HepG2 (cell line): Measurements from ENCODE around the gene SFXN1. TPM values are rescaled to one million over a fixed set of nuclear protein-coding genes. Genes with fewer than 3 reads are reported as not detected.
A peak's percentile ranks its signal among the peaks of the same experiment; 100 is the strongest.

Experiments used
- ARHGAP35 ChIP-seq: sonication (generic); formaldehyde crosslinking; IDR thresholded peaks from 2 replicates; pipeline ENCODE4 v1.9.0; 2022; ENCODE audit warnings: mild to moderate bottlenecking, inconsistent platforms, moderate library complexity, missing genetic modification reagents, borderline replicate concordance
- ARID2 ChIP-seq: sonication (generic); formaldehyde crosslinking; IDR thresholded peaks from 2 replicates; pipeline ENCODE4 v1.8.1; 2022; ENCODE audit warnings: mild to moderate bottlenecking, missing genetic modification reagents, borderline replicate concordance
- CCDC6 ChIP-seq: sonication (generic); formaldehyde crosslinking; IDR thresholded peaks from 2 replicates; pipeline ENCODE4 v1.8.1; 2022; ENCODE audit warnings: mild to moderate bottlenecking, missing genetic modification reagents, moderate library complexity
- EEA1 ChIP-seq: sonication (generic); formaldehyde crosslinking; IDR thresholded peaks from 2 replicates; pipeline ENCODE4 v1.5.1; 2020; ENCODE audit warnings: mild to moderate bottlenecking, missing genetic modification reagents, borderline replicate concordance
- NFAT5 ChIP-seq: sonication (generic); formaldehyde crosslinking; IDR thresholded peaks from 2 replicates; pipeline ENCODE4 v1.4.0; 2020; ENCODE audit warnings: missing genetic modification reagents
- SMARCC2 ChIP-seq: fragments of 450-650 bp; IDR thresholded peaks from 2 replicates; pipeline ENCODE4 v1.6.1; 2017; ENCODE audit warnings: antibody characterized with exemption, mild to moderate bottlenecking
- TEAD2 ChIP-seq: sonication (generic); formaldehyde crosslinking; IDR thresholded peaks from 2 replicates; pipeline ENCODE4 v1.9.0; 2021; ENCODE audit warnings: missing genetic modification reagents
- ZMYM2 ChIP-seq: sonication (generic); formaldehyde crosslinking; IDR thresholded peaks from 2 replicates; pipeline ENCODE4 v1.8.0; 2022; ENCODE audit warnings: mild to moderate bottlenecking, missing genetic modification reagents
- ZNF101 ChIP-seq: sonication (generic); formaldehyde crosslinking; IDR thresholded peaks from 2 replicates; pipeline ENCODE4 v1.4.0; 2020; ENCODE audit warnings: mild to moderate bottlenecking, low read depth, missing genetic modification reagents, borderline replicate concordance
- ZNF646 ChIP-seq: sonication (generic); formaldehyde crosslinking; IDR thresholded peaks from 2 replicates; pipeline ENCODE4 v1.9.0; 2021; ENCODE audit warnings: mild to moderate bottlenecking, missing genetic modification reagents
- ZNF691 ChIP-seq: sonication (generic); formaldehyde crosslinking; IDR thresholded peaks from 2 replicates; pipeline ENCODE4 v1.4.0; 2020; ENCODE audit warnings: missing genetic modification reagents, low read depth, mild to moderate bottlenecking, borderline replicate concordance
- ZNF816 ChIP-seq: sonication (generic); formaldehyde crosslinking; IDR thresholded peaks from 2 replicates; pipeline ENCODE4 v1.8.0; 2022; ENCODE audit warnings: missing genetic modification reagents, mild to moderate bottlenecking, borderline replicate concordance
- ZSCAN25 ChIP-seq: sonication (generic); formaldehyde crosslinking; IDR thresholded peaks from 2 replicates; pipeline ENCODE4 v1.8.0; 2022; ENCODE audit warnings: mild to moderate bottlenecking, missing genetic modification reagents
- ZSCAN31 ChIP-seq: sonication (generic); formaldehyde crosslinking; IDR thresholded peaks from 2 replicates; pipeline ENCODE4 v1.5.0; 2020; ENCODE audit warnings: low read depth, mild to moderate bottlenecking, missing genetic modification reagents
- polyA plus RNA-seq, 8 experiments: library from polyadenylated mRNA; depleted of rRNA in 3 of 8; stranded (reverse) in 7 of 8; unstranded in 1 of 8; fragments of >200 nt; fragmentation: Illumina TruSeq in 4 of 8; extraction: Trizol in 4 of 8; gene quantifications; 2 replicates each; pipeline versions ENCODE4 v1.2.1 to v1.2.3, GENCODE V29; 2011 to 2016; ENCODE audit warnings: low read depth in 4 of 8, missing spikeins in 1 of 8, mixed read lengths in 1 of 8; ENCODE audit not compliant: insufficient read depth in 1 of 8
- total RNA-seq, 5 experiments: library from RNA; depleted of rRNA; stranded (reverse); fragments of >200 nt; fragmentation: Illumina TruSeq; extraction: Trizol; gene quantifications; 2 replicates each; pipeline ENCODE4 v1.2.3, GENCODE V29; 2016; ENCODE audit warnings: low read depth in 1 of 5
- TF ChIP-seq, protein P1 (sequence below): sonication (generic); formaldehyde crosslinking; IDR thresholded peaks from 2 replicates; pipeline ENCODE4 v1.5.0; 2020; ENCODE audit warnings: missing genetic modification reagents, mild to moderate bottlenecking, borderline replicate concordance

The SFXN1 gene
- total and polyA plus RNA-seq, 2 of the 13 experiments (the other 11 are each of a cell fraction or from before 2014, with no cell fraction given): 122 to 135 TPM

GRCh38 chr5:175478384-175479124, at the start of gene SFXN1 (continued):
- TF ChIP-seq ARID2 (CRISPR knock-in tag) (no peak), ZNF691 (CRISPR knock-in tag) (no peak; the same call in 1 of the 2 replicates), SMARCC2 (no peak), ARHGAP35 (CRISPR knock-in tag) (no peak), ZNF646 (CRISPR knock-in tag) (no peak; the same call in 1 of the 2 replicates), NFAT5 (peak; percentile 61; the same call in 1 of the 2 replicates), ZNF101 (CRISPR knock-in tag) (no peak), ZSCAN25 (CRISPR knock-in tag) (no peak), TEAD2 (CRISPR knock-in tag) (no peak), CCDC6 (CRISPR knock-in tag) (no peak), ZSCAN31 (CRISPR knock-in tag) (0 out of 2 replicates have a peak, but pooled peaks have one; percentile 52), EEA1 (CRISPR knock-in tag) (no peak), ZMYM2 (CRISPR knock-in tag) (no peak), ZNF816 (CRISPR knock-in tag) (no peak)
- TF ChIP-seq, protein P1, sequence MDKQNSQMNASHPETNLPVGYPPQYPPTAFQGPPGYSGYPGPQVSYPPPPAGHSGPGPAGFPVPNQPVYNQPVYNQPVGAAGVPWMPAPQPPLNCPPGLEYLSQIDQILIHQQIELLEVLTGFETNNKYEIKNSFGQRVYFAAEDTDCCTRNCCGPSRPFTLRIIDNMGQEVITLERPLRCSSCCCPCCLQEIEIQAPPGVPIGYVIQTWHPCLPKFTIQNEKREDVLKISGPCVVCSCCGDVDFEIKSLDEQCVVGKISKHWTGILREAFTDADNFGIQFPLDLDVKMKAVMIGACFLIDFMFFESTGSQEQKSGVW (CRISPR knock-in tag): no peak
